ENCODE results near the gene PPP1CB. TPM values are rescaled to one million over a fixed set of nuclear protein-coding genes. Genes with fewer than 3 reads are reported as not detected.
"Not testable (repeated sequence)": the region's sequence is repeated elsewhere in the genome, so short reads cannot be mapped to it uniquely, and the experiment has no call there.

PPP1CB gene
- total RNA-seq, 1 donor from 2014 or later: 328 TPM

GRCh38 chr2:28780496-28780895, 28.9 kb downstream of the PPP1CB start:
- FAIRE-seq (no peak), DNase-seq (ENCODE audit: low read depth) (peak; percentile 64)
- Histone ChIP-seq H3K27me3 (ENCODE audit: control insufficient read depth, insufficient read depth, low read length) (no peaks in the 10 kb centered on the region), H3K36me3 (ENCODE audit: control insufficient read depth, insufficient read depth, low read length) (peaks cover 10% of the 10 kb centered on the region), H3K4me3 (ENCODE audit: low read depth, low read length) (no peak overlapping the region)
- TF ChIP-seq CTCF (IDR thresholded peaks at IDR 0.05; ENCODE audit: insufficient read depth, low read length, severe bottlenecking): no peak

- peak; percentile 27 for DNase-seq (ENCODE audit: low read depth)
- no peaks in the 10 kb centered on the region for H3K27me3 ChIP-seq (ENCODE audit: control insufficient read depth, insufficient read depth, low read length)
- no peak for TF ChIP-seq CTCF (IDR thresholded peaks at IDR 0.05; ENCODE audit: insufficient read depth, low read length, severe bottlenecking)
- no peak overlapping the region for H3K4me3 ChIP-seq (ENCODE audit: low read depth, low read length)
- no peak for FAIRE-seq
- H3K36me3 ChIP-seq (ENCODE audit: control insufficient read depth, insufficient read depth, low read length): peaks cover 15% of the 10 kb centered on the region
Measured at GRCh38 chr2:28782423-28782822, 30.8 kb downstream of the PPP1CB start.

- not testable (repeated sequence) for FAIRE-seq; H3K27me3 ChIP-seq (ENCODE audit: control insufficient read depth, insufficient read depth, low read length); DNase-seq (ENCODE audit: low read depth); H3K4me3 ChIP-seq (ENCODE audit: low read depth, low read length)
- peaks cover 12% of the 10 kb centered on the region for H3K36me3 ChIP-seq (ENCODE audit: control insufficient read depth, insufficient read depth, low read length)
Measured at GRCh38 chr2:28784570-28784969, 32.9 kb downstream of the PPP1CB start.

- Histone ChIP-seq H3K36me3 (ENCODE audit: control insufficient read depth, insufficient read depth, low read length) (peaks cover 3% of the 10 kb centered on the region), H3K4me3 (ENCODE audit: low read depth, low read length) (no peak overlapping the region), H3K27me3 (ENCODE audit: control insufficient read depth, insufficient read depth, low read length) (no peaks in the 10 kb centered on the region)
- FAIRE-seq (no peak), DNase-seq (ENCODE audit: low read depth) (no peak)
- no peak for TF ChIP-seq CTCF (IDR thresholded peaks at IDR 0.05; ENCODE audit: insufficient read depth, low read length, severe bottlenecking)
Measured at GRCh38 chr2:28796620-28797019, 45.0 kb downstream of the PPP1CB start.

GRCh38 chr2:28801726-28802125, 50.1 kb downstream of the PPP1CB start:
- DNase-seq (ENCODE audit: low read depth) (peak; percentile 73), FAIRE-seq (no peak)
- H3K4me3 ChIP-seq (ENCODE audit: low read depth, low read length): no peak overlapping the region
- H3K36me3 ChIP-seq (ENCODE audit: control insufficient read depth, insufficient read depth, low read length): no peaks in the 10 kb centered on the region
- no peak for TF ChIP-seq CTCF (IDR thresholded peaks at IDR 0.05; ENCODE audit: insufficient read depth, low read length, severe bottlenecking)
- H3K27me3 ChIP-seq (ENCODE audit: control insufficient read depth, insufficient read depth, low read length): no peaks in the 10 kb centered on the region

- Histone ChIP-seq H3K27me3 (ENCODE audit: control insufficient read depth, insufficient read depth, low read length) (no peaks in the 10 kb centered on the region), H3K4me3 (ENCODE audit: low read depth, low read length) (no peak overlapping the region), H3K36me3 (ENCODE audit: control insufficient read depth, insufficient read depth, low read length) (no peaks in the 10 kb centered on the region)
- DNase-seq (ENCODE audit: low read depth) (no peak), FAIRE-seq (no peak)
- no peak for TF ChIP-seq CTCF (IDR thresholded peaks at IDR 0.05; ENCODE audit: insufficient read depth, low read length, severe bottlenecking)
Measured at GRCh38 chr2:28802975-28803429, 51.4 kb downstream of the PPP1CB start.
